Calu3 (cell line): Measurements from ENCODE around the gene VWA1. TPM values are rescaled to one million over a fixed set of nuclear protein-coding genes. Genes with fewer than 3 reads are reported as not detected.
"Not testable (repeated sequence)": the region's sequence is repeated elsewhere in the genome, so short reads cannot be mapped to it uniquely, and the experiment has no call there.

Experiments
- BruUV-seq: library from RNA; stranded (reverse); fragments of 400-500 nt; replicated peaks from 2 replicates; lab custom pipeline; 2021; lab: Mats Ljungman, UMichigan
- CTCF ChIA-PET: fragments of 300-600 bp; sonication (Branson Sonifier 250); formaldehyde crosslinking; loops from one replicate; lab custom pipeline; 2022; ENCODE audit warnings: antibody characterized with exemption; lab: Charles Lee
- DNase-seq: peaks from one replicate; pipeline ENCODE4 v3.0.0; 2022
- H3K27ac Mint-ChIP-seq: one replicate; pipeline ENCODE4 v1.8.0; 2022; ENCODE audit warnings: mixed read lengths; ENCODE audit not compliant: unreplicated experiment
- H3K27me3 Mint-ChIP-seq: one replicate; pipeline ENCODE4 v1.8.0; 2022; ENCODE audit warnings: mixed read lengths; ENCODE audit not compliant: unreplicated experiment
- H3K36me3 Mint-ChIP-seq: one replicate; pipeline ENCODE4 v1.8.0; 2022; ENCODE audit warnings: mild to moderate bottlenecking, moderate library complexity, mixed read lengths; ENCODE audit not compliant: insufficient read depth, unreplicated experiment
- H3K4me1 Mint-ChIP-seq: one replicate; pipeline ENCODE4 v1.8.0; 2022; ENCODE audit warnings: mild to moderate bottlenecking, low read depth, mixed read lengths; ENCODE audit not compliant: unreplicated experiment
- H3K4me3 Mint-ChIP-seq: one replicate; pipeline ENCODE4 v1.8.0; 2022; ENCODE audit warnings: mild to moderate bottlenecking, low read depth, moderate library complexity, mixed read lengths; ENCODE audit not compliant: unreplicated experiment
- H3K9me3 Mint-ChIP-seq: one replicate; pipeline ENCODE4 v1.8.0; 2022; ENCODE audit warnings: low read depth, mixed read lengths; ENCODE audit not compliant: unreplicated experiment
- intact Hi-C: fragments of 100-400 bp; cut with micrococcal nuclease; formaldehyde crosslinking; loops from one replicate; pipeline ENCODE4 v1.10.0; 2022; ENCODE audit not compliant: unreplicated experiment
- total RNA-seq: library from RNA; stranded (reverse); gene quantifications from 2 replicates; pipeline ENCODE4 v1.2.3, GENCODE V29; 2022
- TF ChIP-seq, protein P1 (sequence below): fragments of 200-600 bp; IDR thresholded peaks from one replicate; pipeline ENCODE4 v1.8.0; 2022; ENCODE audit warnings: antibody characterized with exemption; ENCODE audit not compliant: unreplicated experiment

Gene VWA1
- total RNA-seq, 1 experiment from 2014 or later: 78.9 TPM

DNA sequence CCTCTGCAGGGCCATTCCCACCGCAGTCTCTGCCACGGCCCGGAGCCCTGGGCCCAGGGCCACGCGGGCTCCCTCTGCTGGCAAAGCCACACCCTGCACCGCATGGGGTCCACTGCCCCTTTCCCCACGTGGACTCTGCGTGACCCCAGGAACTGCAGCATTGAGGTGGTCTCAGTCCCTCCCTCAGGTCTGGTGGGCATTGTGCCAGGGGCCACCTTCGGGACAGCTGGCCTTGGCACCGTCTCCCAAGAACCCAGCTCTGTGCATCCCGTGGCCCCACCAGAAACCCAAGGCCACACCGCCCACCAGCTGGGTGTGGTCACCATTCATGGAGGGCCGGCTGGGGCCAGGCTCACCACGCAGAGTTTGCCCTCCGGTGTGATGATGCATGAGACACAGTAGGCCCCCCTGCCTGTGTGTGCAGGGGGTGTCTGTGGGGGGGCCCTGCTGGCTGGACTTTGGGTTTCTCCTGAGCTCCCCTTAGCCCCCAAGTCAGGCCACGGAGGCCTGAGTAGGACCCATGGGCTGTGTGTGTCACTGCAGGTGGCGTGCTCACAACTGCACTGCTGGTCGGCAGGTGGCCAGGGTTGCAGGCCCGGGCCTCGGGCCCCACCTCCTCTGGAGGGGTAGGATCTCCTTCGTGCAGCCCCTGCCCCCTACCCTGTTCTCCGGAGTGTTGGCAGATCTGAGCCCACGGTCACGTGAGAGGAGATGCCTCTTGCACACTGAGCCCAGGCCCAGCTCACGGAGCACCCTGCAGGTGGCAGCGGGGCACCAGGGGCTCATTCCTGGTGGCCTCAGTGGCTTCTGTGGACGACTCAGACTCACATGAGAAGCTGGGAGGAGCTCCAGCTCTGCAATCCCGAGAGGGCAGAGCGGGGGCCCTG is 5.8 kb downstream of the VWA1 start:
- no peak overlapping the region for H3K27ac Mint-ChIP-seq
- H3K36me3 Mint-ChIP-seq: peaks cover 48% of the 10 kb centered on the region
- no peak overlapping the region for H3K4me3 Mint-ChIP-seq
- no peaks in the 10 kb centered on the region for H3K27me3 Mint-ChIP-seq
- CTCF ChIA-PET: interaction anchor here (1.1 kb wide), 1 partner anchor 12 kb away, joined by 6 read pairs; no protein-coding TSS in a partner anchor
- TF ChIP-seq, protein P1, sequence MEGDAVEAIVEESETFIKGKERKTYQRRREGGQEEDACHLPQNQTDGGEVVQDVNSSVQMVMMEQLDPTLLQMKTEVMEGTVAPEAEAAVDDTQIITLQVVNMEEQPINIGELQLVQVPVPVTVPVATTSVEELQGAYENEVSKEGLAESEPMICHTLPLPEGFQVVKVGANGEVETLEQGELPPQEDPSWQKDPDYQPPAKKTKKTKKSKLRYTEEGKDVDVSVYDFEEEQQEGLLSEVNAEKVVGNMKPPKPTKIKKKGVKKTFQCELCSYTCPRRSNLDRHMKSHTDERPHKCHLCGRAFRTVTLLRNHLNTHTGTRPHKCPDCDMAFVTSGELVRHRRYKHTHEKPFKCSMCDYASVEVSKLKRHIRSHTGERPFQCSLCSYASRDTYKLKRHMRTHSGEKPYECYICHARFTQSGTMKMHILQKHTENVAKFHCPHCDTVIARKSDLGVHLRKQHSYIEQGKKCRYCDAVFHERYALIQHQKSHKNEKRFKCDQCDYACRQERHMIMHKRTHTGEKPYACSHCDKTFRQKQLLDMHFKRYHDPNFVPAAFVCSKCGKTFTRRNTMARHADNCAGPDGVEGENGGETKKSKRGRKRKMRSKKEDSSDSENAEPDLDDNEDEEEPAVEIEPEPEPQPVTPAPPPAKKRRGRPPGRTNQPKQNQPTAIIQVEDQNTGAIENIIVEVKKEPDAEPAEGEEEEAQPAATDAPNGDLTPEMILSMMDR: peak; percentile 83
- intact Hi-C loops: no loop called here
- H3K9me3 Mint-ChIP-seq: no peaks in the 10 kb centered on the region
- BruUV-seq: no TSS peak
- DNase-seq: peak; percentile 70
- no peaks in the 10 kb centered on the region for H3K4me1 Mint-ChIP-seq

DNA sequence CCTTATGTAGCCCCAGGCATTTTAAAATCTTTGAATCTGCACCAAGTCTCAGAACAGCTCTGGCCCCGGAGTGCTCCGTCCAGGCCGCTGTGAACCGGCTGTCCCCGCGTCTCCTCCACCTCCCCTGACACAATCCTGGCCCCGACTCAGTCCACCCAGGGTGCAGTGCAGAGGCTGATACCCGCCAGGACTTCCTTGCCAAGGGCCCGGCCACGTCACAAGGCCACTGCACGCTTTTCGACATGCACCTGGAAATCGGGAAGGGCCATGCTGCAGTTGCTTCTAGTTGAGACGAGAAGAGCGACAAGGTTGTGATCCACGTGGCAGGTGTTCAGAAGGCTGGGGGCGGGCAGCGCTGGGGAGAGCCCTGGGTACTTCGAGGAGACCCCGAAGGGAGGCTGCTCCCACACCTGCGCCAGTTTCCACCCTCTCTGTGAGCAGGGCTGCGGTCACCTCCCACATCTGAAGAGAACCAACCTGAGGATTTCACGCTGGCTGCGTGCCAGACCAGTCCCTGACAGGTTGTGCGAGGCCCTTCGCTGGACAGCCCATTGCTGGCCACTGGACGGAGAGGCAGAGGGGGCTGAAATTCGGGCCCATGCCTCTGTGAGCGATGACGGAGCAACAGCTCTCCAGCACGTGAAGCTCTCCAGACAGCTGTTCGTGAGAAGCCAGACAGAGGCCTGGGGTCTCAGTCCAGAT is 6.7 kb downstream of the VWA1 start:
- Mint-ChIP-seq H3K27me3 (no peaks in the 10 kb centered on the region), H3K4me1 (no peaks in the 10 kb centered on the region), H3K9me3 (no peaks in the 10 kb centered on the region), H3K36me3 (peaks cover 40% of the 10 kb centered on the region), H3K4me3 (no peak overlapping the region), H3K27ac (no peak overlapping the region)
- DNase-seq: no peak
- intact Hi-C loops: no loop called here
- CTCF ChIA-PET: interaction anchor here (1.1 kb wide), 1 partner anchor 13 kb away, joined by 6 read pairs; no protein-coding TSS in a partner anchor
- BruUV-seq: no TSS peak
- TF ChIP-seq, protein P1: no peak

DNA sequence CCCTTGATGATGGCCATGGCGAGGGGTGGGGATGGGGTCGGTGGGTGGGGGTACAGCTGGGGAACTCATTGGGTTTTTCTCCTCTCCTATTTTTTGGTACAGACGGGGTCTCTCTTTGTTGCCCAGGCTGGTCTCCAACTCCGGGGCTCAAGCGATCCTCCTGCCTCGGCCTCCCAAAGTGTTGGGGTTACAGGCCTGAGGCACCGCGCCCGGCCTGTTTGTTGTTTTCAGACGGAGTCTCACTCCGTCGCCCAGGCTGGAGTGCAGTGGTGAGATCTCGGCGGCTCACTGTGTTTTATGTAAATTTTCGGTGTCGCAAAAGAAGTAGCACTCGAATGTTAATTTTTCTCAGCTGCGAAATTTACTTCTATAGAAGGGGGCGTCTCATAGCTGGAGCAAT is 11.1 kb downstream of the VWA1 start:
- Mint-ChIP-seq H3K27me3 (peaks cover 17% of the 10 kb centered on the region), H3K36me3 (peaks cover 23% of the 10 kb centered on the region)
- H3K9me3 Mint-ChIP-seq, DNase-seq, H3K4me3 Mint-ChIP-seq, intact Hi-C loops, H3K27ac Mint-ChIP-seq, CTCF ChIA-PET, BruUV-seq, H3K4me1 Mint-ChIP-seq: not testable (repeated sequence)

DNA sequence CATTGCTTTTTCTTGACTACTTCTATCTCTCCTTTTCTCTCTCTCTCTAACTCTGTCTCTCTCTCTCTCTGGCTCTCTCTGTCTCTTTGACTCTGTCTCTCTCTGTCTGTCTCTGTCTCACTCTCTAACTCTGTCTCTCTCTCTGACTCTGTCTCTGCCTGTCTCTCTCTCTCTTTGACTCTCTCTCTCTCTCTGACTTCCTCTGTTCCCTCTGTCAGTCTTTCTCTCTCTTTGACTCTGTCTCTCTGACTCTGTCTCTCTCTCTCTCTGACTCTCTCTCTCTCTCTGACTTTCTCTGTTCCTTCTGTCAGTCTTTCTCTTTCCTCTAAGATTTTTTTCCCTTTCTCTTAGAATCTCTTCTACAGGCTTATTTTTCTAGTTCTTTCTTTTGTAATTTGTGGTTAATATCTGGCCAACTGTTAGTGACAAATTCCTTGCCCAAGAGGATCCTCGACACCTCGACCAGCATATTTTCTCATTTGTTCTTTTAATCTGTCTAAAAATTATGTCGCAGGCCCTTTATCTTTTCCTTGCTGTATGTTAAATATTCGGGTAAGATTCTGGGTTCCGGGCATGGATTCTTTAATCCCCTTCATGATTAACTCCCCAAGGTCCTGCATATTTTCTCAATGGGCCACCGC is 13.7 kb downstream of the VWA1 start, which contains the start of gene ATAD3C:
Gene ATAD3C (plus strand): TSS at position 591 of the 641 bp plus-strand sequence. CDS start 995 bp downstream, outside the sequence.
- H3K27me3 Mint-ChIP-seq: peaks cover 17% of the 10 kb centered on the region
- H3K4me3 Mint-ChIP-seq: no peak within 1 kb of the TSS
- H3K9me3 Mint-ChIP-seq: no peaks in the 10 kb centered on the region
- no TSS peak for BruUV-seq
- no peak for DNase-seq
- no peak within 1 kb of the TSS for H3K27ac Mint-ChIP-seq
- CTCF ChIA-PET: no interaction called here
- H3K36me3 Mint-ChIP-seq: peaks cover under 1% of the 10 kb centered on the region
- no peaks in the 10 kb centered on the region for H3K4me1 Mint-ChIP-seq
- intact Hi-C loops: no loop called here
- TF ChIP-seq, protein P1: no peak

DNA sequence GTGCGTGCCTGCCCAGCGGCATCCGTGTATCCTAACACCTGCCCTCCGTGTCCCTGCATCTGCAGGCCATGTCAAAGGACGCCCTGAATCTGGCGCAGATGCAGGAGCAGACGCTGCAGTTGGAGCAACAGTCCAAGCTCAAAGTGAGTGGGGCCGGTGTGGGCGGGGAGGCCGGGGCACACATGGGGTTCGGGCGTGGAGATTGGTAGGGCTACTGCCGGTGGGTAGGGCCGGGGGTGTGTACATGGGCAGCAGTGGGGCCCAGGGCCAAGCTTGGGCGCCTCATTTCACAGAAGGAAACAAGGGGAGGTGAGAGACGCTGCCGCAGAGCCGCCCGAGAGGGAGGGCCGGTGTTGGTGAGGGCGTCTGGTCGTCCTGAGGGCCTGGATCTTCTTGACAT is 15.1 kb downstream of the VWA1 start:
- H3K4me3 Mint-ChIP-seq, H3K27ac Mint-ChIP-seq, BruUV-seq, H3K36me3 Mint-ChIP-seq, intact Hi-C loops, H3K9me3 Mint-ChIP-seq, CTCF ChIA-PET, DNase-seq, H3K4me1 Mint-ChIP-seq: not testable (repeated sequence)
- peaks cover 17% of the 10 kb centered on the region for H3K27me3 Mint-ChIP-seq
